Epithelial cell of proximal tubule (primary cell): Measurements from ENCODE around the gene PGM5. TPM values are rescaled to one million over a fixed set of nuclear protein-coding genes. Genes with fewer than 3 reads are reported as not detected.

Source experiments
- DNase-seq: peaks from one replicate; pipeline ENCODE4 v3.0.0-alpha.2; 2011; ENCODE audit warnings: low read depth
- H3K4me3 ChIP-seq: 2 replicates; pipeline ENCODE4 v1.5.1; 2011; ENCODE audit warnings: low read depth, mild to moderate bottlenecking, low read length
- total RNA-seq: library from RNA; depleted of rRNA; stranded (reverse); fragments of >200 nt; gene quantifications from 2 replicates; pipeline ENCODE4 v1.2.3, GENCODE V29; 2015
- TF ChIP-seq, protein P1 (sequence below): conservative IDR thresholded peaks from 2 replicates; pipeline ENCODE4 v1.5.1; 2012; ENCODE audit warnings: low read depth, mild to moderate bottlenecking, low read length

PGM5 gene
- total RNA-seq, 1 donor from 2014 or later: not detected

DNA sequence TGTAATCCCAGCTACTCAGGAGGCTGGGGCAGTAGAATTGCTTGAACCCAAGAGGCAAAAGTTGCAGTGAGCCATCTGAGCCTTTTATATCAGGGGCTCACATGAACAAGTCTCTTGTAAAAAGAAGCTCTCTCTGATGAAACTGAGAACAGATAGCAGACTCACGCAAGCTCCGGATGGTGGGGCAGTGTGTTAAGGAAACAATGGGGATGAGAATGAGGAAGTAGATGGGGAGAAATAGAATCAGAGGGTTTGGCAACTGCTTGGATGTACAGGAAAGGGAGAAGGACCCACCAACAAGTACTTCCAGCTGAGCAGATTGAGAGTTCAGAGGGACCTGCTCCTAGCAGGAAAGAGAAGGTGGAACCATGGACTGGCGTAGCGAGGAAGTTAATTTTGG lies 165.7 kb downstream of the PGM5 start:
- TF ChIP-seq, protein P1, sequence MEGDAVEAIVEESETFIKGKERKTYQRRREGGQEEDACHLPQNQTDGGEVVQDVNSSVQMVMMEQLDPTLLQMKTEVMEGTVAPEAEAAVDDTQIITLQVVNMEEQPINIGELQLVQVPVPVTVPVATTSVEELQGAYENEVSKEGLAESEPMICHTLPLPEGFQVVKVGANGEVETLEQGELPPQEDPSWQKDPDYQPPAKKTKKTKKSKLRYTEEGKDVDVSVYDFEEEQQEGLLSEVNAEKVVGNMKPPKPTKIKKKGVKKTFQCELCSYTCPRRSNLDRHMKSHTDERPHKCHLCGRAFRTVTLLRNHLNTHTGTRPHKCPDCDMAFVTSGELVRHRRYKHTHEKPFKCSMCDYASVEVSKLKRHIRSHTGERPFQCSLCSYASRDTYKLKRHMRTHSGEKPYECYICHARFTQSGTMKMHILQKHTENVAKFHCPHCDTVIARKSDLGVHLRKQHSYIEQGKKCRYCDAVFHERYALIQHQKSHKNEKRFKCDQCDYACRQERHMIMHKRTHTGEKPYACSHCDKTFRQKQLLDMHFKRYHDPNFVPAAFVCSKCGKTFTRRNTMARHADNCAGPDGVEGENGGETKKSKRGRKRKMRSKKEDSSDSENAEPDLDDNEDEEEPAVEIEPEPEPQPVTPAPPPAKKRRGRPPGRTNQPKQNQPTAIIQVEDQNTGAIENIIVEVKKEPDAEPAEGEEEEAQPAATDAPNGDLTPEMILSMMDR: no peak
- no peak for DNase-seq
- H3K4me3 ChIP-seq: no peak overlapping the region

GRCh38 chr9:68522954-68523353 lies 166.5 kb downstream of the PGM5 start:
- DNase-seq: no peak
- H3K4me3 ChIP-seq: no peak overlapping the region
- TF ChIP-seq, protein P1: no peak

- no peak overlapping the region for H3K4me3 ChIP-seq
- no peak for DNase-seq
- TF ChIP-seq, protein P1: no peak
Observed at GRCh38 chr9:68523367-68523936, 167.0 kb downstream of the PGM5 start.

GRCh38 chr9:68530618-68531017 lies 174.2 kb downstream of the PGM5 start:
- DNase-seq: peak; percentile 90
- TF ChIP-seq, protein P1: peak; percentile 52

DNA sequence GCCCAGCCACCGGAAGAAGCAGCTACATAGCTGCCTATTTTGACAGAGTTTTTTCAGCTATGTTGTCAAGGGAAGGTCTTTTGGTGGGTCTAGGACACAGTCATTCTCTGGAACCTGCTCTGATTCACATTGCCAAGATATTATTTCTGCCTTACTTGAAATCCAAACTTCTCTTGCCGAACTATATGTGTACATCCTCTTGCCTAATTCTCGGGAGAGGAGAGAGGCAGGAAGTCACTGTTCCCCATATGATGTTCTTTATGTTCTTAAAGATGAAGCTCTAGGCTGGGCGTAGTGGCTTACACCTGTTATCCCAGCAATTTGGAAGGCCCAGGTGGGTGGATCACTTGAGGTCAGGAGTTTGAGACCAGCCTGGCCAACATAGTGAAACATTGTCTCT lies 175.7 kb downstream of the PGM5 start:
- no peak for DNase-seq
- TF ChIP-seq, protein P1: no peak
- no peak overlapping the region for H3K4me3 ChIP-seq

More at GRCh38 chr9:68530618-68531017, 174.2 kb downstream of the PGM5 start:
- H3K4me3 ChIP-seq: no peak overlapping the region

DNA sequence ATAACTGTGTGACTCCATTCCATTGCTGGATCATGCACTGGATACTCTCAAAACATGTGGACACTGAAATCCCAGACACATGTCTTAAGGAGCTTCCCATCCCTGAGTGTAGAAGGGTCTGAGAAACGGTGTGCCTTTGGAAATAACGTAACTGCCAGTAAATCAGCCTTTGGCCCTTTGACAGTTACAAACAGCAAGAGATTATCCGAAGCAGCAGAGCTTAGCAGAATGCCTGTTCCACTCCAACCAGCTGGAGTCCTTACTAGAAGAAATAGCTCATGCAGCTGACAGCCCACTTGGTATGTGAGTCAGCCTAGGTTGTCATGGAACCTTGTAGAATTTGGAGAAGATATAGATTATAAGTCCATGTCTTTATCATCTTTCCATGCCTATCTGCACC lies 177.3 kb downstream of the PGM5 start:
- TF ChIP-seq, protein P1: no peak
- H3K4me3 ChIP-seq: no peak overlapping the region
- peak; percentile 77 for DNase-seq
